Epithelial cell of esophagus (primary cell): Measurements from ENCODE around the gene ADSS1.

Source experiments
- DNase-seq: peaks from one replicate; pipeline ENCODE4 v3.0.0; 2010; ENCODE audit warnings: low read depth
- H3K4me3 ChIP-seq: 2 replicates; pipeline ENCODE4 v1.5.1; 2011; ENCODE audit warnings: mild to moderate bottlenecking, low read length, control low read depth
- CTCF ChIP-seq: IDR thresholded peaks from 2 replicates; pipeline ENCODE4 v1.5.1; 2011; ENCODE audit warnings: low read depth, mild to moderate bottlenecking, low read length, control low read depth, inconsistent platforms; ENCODE audit not compliant: insufficient read depth; ENCODE audit errors: missing control alignments

ADSS1 gene

GRCh38 chr14:104795781-104796686, 72.0 kb downstream of the ADSS1 start:
- peak overlapping the region; percentile 43 for H3K4me3 ChIP-seq
- no peak for TF ChIP-seq CTCF
- peak; percentile 54 for DNase-seq

GRCh38 chr14:104796687-104797081, 72.7 kb downstream of the ADSS1 start:
- no peak overlapping the region for H3K4me3 ChIP-seq
- DNase-seq: no peak
- TF ChIP-seq CTCF: no peak
